GM12891 (cell line): ENCODE data around the gene PLA2G4A.
"Not testable (repeated sequence)": the region's sequence is repeated elsewhere in the genome, so short reads cannot be mapped to it uniquely, and the experiment has no call there.

Experiments used
- DNase-seq: peaks from one replicate; pipeline ENCODE4 v3.0.0; 2011; ENCODE audit warnings: low spot score; ENCODE audit not compliant: insufficient read length
- FAIRE-seq: peaks from 2 replicates; lab custom pipeline; 2011; peaks lifted over from hg19 to GRCh38; lab: Jason Lieb, UNC
- PAX5 ChIP-seq: IDR thresholded peaks from 2 replicates; pipeline ENCODE4 v1.6.1; 2011; ENCODE audit warnings: low read length, moderate library complexity, mild to moderate bottlenecking; ENCODE audit not compliant: insufficient read depth, severe bottlenecking
- POLR2A ChIP-seq: IDR thresholded peaks from 2 replicates; pipeline ENCODE4 v1.6.1; 2011; ENCODE audit warnings: low read depth, low read length, control low read depth
- POLR2AphosphoS5 ChIP-seq: IDR thresholded peaks from 2 replicates; pipeline ENCODE4 v1.6.1; 2011; ENCODE audit warnings: low read depth, low read length, control low read depth
- POU2F2 ChIP-seq: IDR thresholded peaks from 2 replicates; pipeline ENCODE4 v1.6.1; 2011; ENCODE audit warnings: low read depth, mild to moderate bottlenecking, control low read depth, low read length, moderate library complexity
- SPI1 ChIP-seq: IDR thresholded peaks from 2 replicates; pipeline ENCODE4 v1.6.1; 2011; ENCODE audit warnings: low read depth, low read length, control low read depth
- TAF1 ChIP-seq: IDR thresholded peaks from 2 replicates; pipeline ENCODE4 v1.6.1; 2011; ENCODE audit warnings: low read depth, low read length, control low read depth

Gene PLA2G4A

GRCh38 chr1:186899977-186900376 lies 71.2 kb downstream of the PLA2G4A start:
- DNase-seq (no peak), FAIRE-seq (no peak)
- TF ChIP-seq PAX5 (no peak), TAF1 (no peak), POLR2AphosphoS5 (no peak), SPI1 (no peak)

GRCh38 chr1:186900539-186901237 lies 71.9 kb downstream of the PLA2G4A start:
- no peak for FAIRE-seq
- TF ChIP-seq PAX5 (no peak), TAF1 (no peak), POLR2AphosphoS5 (no peak), POLR2A (no peak), SPI1 (no peak), POU2F2 (no peak)
- DNase-seq = no peak

- no peak for FAIRE-seq
- no peak for DNase-seq
- no peak for TF ChIP-seq TAF1
Measured at GRCh38 chr1:186901631-186902030, 72.9 kb downstream of the PLA2G4A start.

GRCh38 chr1:186903374-186904136 lies 74.8 kb downstream of the PLA2G4A start:
- FAIRE-seq (no peak), DNase-seq (no peak)
- TF ChIP-seq SPI1 (peak; percentile 63), PAX5 (no peak), TAF1 (no peak), POLR2AphosphoS5 (no peak), POU2F2 (no peak)

GRCh38 chr1:186904361-186904760 lies 75.6 kb downstream of the PLA2G4A start:
- TF ChIP-seq POLR2A (no peak), SPI1 (peak; percentile 39)
- FAIRE-seq (no peak), DNase-seq (no peak)

GRCh38 chr1:186905561-186905960 lies 76.8 kb downstream of the PLA2G4A start:
- DNase-seq = no peak
- TF ChIP-seq POU2F2 (no peak), TAF1 (no peak), SPI1 (no peak), POLR2AphosphoS5 (no peak), POLR2A (no peak), PAX5 (no peak)
- no peak for FAIRE-seq

- TF ChIP-seq TAF1 (no peak), POLR2AphosphoS5 (no peak), POLR2A (no peak), PAX5 (no peak), SPI1 (no peak), POU2F2 (no peak)
- no peak for DNase-seq
- FAIRE-seq = no peak
Measured at GRCh38 chr1:186915555-186915954, 86.8 kb downstream of the PLA2G4A start.

GRCh38 chr1:186917106-186917786 lies 88.5 kb downstream of the PLA2G4A start:
- not testable (repeated sequence) for FAIRE-seq, DNase-seq

- FAIRE-seq = not testable (repeated sequence)
Measured at GRCh38 chr1:186921386-186921785, 92.6 kb downstream of the PLA2G4A start.

GRCh38 chr1:186922814-186923213 lies 94.1 kb downstream of the PLA2G4A start:
- DNase-seq, FAIRE-seq: not testable (repeated sequence)

More at GRCh38 chr1:186921386-186921785, 92.6 kb downstream of the PLA2G4A start:
- peak; percentile 90 for TF ChIP-seq SPI1
- not testable (repeated sequence) for DNase-seq

GRCh38 chr1:186923486-186923885 lies 94.7 kb downstream of the PLA2G4A start:
- TF ChIP-seq TAF1 = no peak
- TF ChIP-seq POU2F2 = no peak
- no peak for TF ChIP-seq PAX5
- no peak for TF ChIP-seq SPI1
- TF ChIP-seq POLR2AphosphoS5 = no peak
- no peak for TF ChIP-seq POLR2A
- FAIRE-seq (no peak), DNase-seq (no peak)
